H1 (cell line): ENCODE data around the gene NFIA. TPM values are rescaled to one million over a fixed set of nuclear protein-coding genes. Genes with fewer than 3 reads are reported as not detected.

ENCODE experiments used
- CTCF ChIA-PET: fragments of 300-600 bp; sonication (Branson Sonifier 250); formaldehyde crosslinking; loops from one replicate; lab custom pipeline; 2021; ENCODE audit not compliant: partially characterized antibody; lab: Charles Lee
- POLR2A ChIA-PET: fragments of 300-600 bp; sonication (Branson Sonifier 250); formaldehyde crosslinking; loops from one replicate; lab custom pipeline; 2021; ENCODE audit warnings: inconsistent platforms; ENCODE audit not compliant: partially characterized antibody; lab: Charles Lee
- DNase-seq, 2 experiments: peaks; one replicate each; pipeline versions ENCODE4 v3.0.0 to v3.0.0-alpha.2; 2010 to 2022; ENCODE audit warnings: low spot score in 2 of 2, low read depth in 1 of 2, mixed read lengths in 1 of 2
- FAIRE-seq: peaks from 2 replicates; lab custom pipeline; 2011; peaks lifted over from hg19 to GRCh38; lab: Jason Lieb, UNC
- H2AFZ ChIP-seq: 2 replicates; pipeline ENCODE4 v1.8.1; 2012; ENCODE audit warnings: low read length, inconsistent platforms
- H2AK5ac ChIP-seq: 2 replicates; pipeline ENCODE4 v1.6.1; 2013; ENCODE audit warnings: low read depth, low read length
- H2BK120ac ChIP-seq: replicated peaks from 2 replicates; pipeline ENCODE3; 2013; ENCODE audit warnings: low read depth, low read length, inconsistent platforms
- H2BK12ac ChIP-seq: 2 replicates; pipeline ENCODE4 v1.6.1; 2013; ENCODE audit warnings: low read depth, low read length
- H2BK15ac ChIP-seq: 2 replicates; pipeline ENCODE4 v1.6.1; 2013; ENCODE audit warnings: low read length
- H2BK20ac ChIP-seq: 2 replicates; pipeline ENCODE4 v1.6.1; 2013; ENCODE audit warnings: low read length
- H2BK5ac ChIP-seq: 2 replicates; pipeline ENCODE4 v1.6.1; 2013; ENCODE audit warnings: low read depth, low read length
- H3K14ac ChIP-seq: 2 replicates; pipeline ENCODE4 v1.6.1; 2013; ENCODE audit warnings: inconsistent platforms; ENCODE audit not compliant: insufficient read length
- H3K18ac ChIP-seq: 2 replicates; pipeline ENCODE4 v1.6.1; 2013; ENCODE audit warnings: low read length; ENCODE audit errors: extremely low read depth
- H3K23ac ChIP-seq: 2 replicates; pipeline ENCODE4 v1.6.1; 2013; ENCODE audit warnings: inconsistent platforms; ENCODE audit not compliant: insufficient read length
- H3K23me2 ChIP-seq: 2 replicates; pipeline ENCODE4 v1.6.1; 2013; ENCODE audit warnings: low read depth, low read length
- H3K27ac ChIP-seq: 2 replicates; pipeline ENCODE4 v1.6.1; 2011; ENCODE audit warnings: low read depth, low read length, inconsistent platforms
- H3K27me3 ChIP-seq, 4 experiments: replicated peaks in 1 of 4; 1 replicate in 1 of 4; 2 replicates in 3 of 4; pipeline versions ENCODE4 v1.6.1 to v1.8.1; 2011 to 2013; ENCODE audit warnings: low read length in 3 of 4, mild to moderate bottlenecking in 3 of 4, inconsistent platforms in 2 of 4, mixed read lengths in 2 of 4, moderate library complexity in 1 of 4; ENCODE audit not compliant: control insufficient read depth in 3 of 4, insufficient read depth in 3 of 4; ENCODE audit errors: extremely low read depth in 1 of 4
- H3K36me3 ChIP-seq, 4 experiments: 2 replicates each; pipeline versions ENCODE4 v1.6.1 to v1.8.1; 2011 to 2013; ENCODE audit warnings: mild to moderate bottlenecking in 4 of 4, low read length in 3 of 4, moderate library complexity in 2 of 4, control low read depth in 1 of 4, inconsistent platforms in 1 of 4; ENCODE audit not compliant: insufficient read depth in 4 of 4, control insufficient read depth in 2 of 4
- H3K4ac ChIP-seq: replicated peaks from 2 replicates; pipeline ENCODE3; 2013; ENCODE audit warnings: low read length, low read depth, mixed read lengths, inconsistent platforms; ENCODE audit not compliant: insufficient read length
- H3K4me1 ChIP-seq, 4 experiments: replicated peaks in 1 of 4; 1 replicate in 1 of 4; 2 replicates in 3 of 4; pipeline versions ENCODE4 v1.6.1 to v1.8.1; 2011 to 2013; ENCODE audit warnings: low read length in 3 of 4, inconsistent platforms in 2 of 4, mixed read lengths in 1 of 4; ENCODE audit not compliant: insufficient read depth in 4 of 4, control insufficient read depth in 3 of 4
- H3K4me2 ChIP-seq, 2 experiments: 2 replicates each; pipeline versions ENCODE4 v1.6.1 to v1.8.1; 2011 to 2013; ENCODE audit warnings: low read depth in 2 of 2, low read length in 2 of 2, control low read depth in 1 of 2, inconsistent platforms in 1 of 2, mild to moderate bottlenecking in 1 of 2; ENCODE audit not compliant: insufficient read depth in 1 of 2
- H3K4me3 ChIP-seq, 4 experiments: fragments of 200-600, 300-600 bp in 1 of 4; sonication (generic), shearing (Covaris generic), sonication (Bioruptor Twin) in 1 of 4; 2 replicates each; pipeline versions ENCODE4 v1.5.1 to v1.8.1; 2011 to 2016; ENCODE audit warnings: low read length in 4 of 4, low read depth in 3 of 4, control low read depth in 2 of 4, inconsistent platforms in 2 of 4, mild to moderate bottlenecking in 2 of 4, mixed read lengths in 1 of 4, moderate library complexity in 1 of 4; ENCODE audit not compliant: insufficient read depth in 2 of 4; ENCODE audit errors: extremely low read depth in 1 of 4
- H3K56ac ChIP-seq: replicated peaks from 2 replicates; pipeline ENCODE3; 2013; ENCODE audit warnings: low read depth, mild to moderate bottlenecking, mixed read lengths, low read length, inconsistent platforms; ENCODE audit not compliant: insufficient read length
- H3K79me1 ChIP-seq: 2 replicates; pipeline ENCODE4 v1.6.1; 2013; ENCODE audit warnings: low read depth, low read length, control low read depth
- H3K79me2 ChIP-seq, 2 experiments: 2 replicates each; pipeline versions ENCODE4 v1.6.1 to v1.8.1; 2012 to 2013; ENCODE audit warnings: low read length in 2 of 2, mild to moderate bottlenecking in 2 of 2, inconsistent platforms in 1 of 2; ENCODE audit not compliant: insufficient read depth in 2 of 2, control insufficient read depth in 1 of 2
- H3K9ac ChIP-seq, 4 experiments: replicated peaks in 1 of 4; 1 replicate in 1 of 4; 2 replicates in 3 of 4; pipeline versions ENCODE4 v1.6.1 to v1.8.1; 2011 to 2013; ENCODE audit warnings: low read depth in 3 of 4, low read length in 3 of 4, control low read depth in 2 of 4, mild to moderate bottlenecking in 2 of 4, moderate library complexity in 2 of 4, inconsistent platforms in 1 of 4; ENCODE audit errors: extremely low read depth in 1 of 4
- H3K9me3 ChIP-seq, 2 experiments: 2 replicates each; pipeline versions ENCODE4 v1.6.1 to v1.8.1; 2012 to 2013; ENCODE audit warnings: mild to moderate bottlenecking in 2 of 2, moderate library complexity in 2 of 2, control low read depth in 1 of 2, inconsistent platforms in 1 of 2, low read depth in 1 of 2, low read length in 1 of 2, mixed read lengths in 1 of 2; ENCODE audit not compliant: insufficient read depth in 2 of 2
- H4K20me1 ChIP-seq, 2 experiments: replicated peaks in 1 of 2; 2 replicates each; pipeline versions ENCODE3 to v1.8.1; 2011 to 2013; ENCODE audit warnings: inconsistent platforms in 2 of 2, low read length in 2 of 2, mild to moderate bottlenecking in 1 of 2; ENCODE audit not compliant: insufficient read depth in 2 of 2, control insufficient read depth in 1 of 2
- H4K5ac ChIP-seq: 2 replicates; pipeline ENCODE4 v1.6.1; 2013; ENCODE audit warnings: low read length, low read depth, mixed read lengths, inconsistent platforms; ENCODE audit not compliant: insufficient read length
- H4K8ac ChIP-seq: 2 replicates; pipeline ENCODE4 v1.8.0; 2013; ENCODE audit warnings: mild to moderate bottlenecking, moderate library complexity, low read length, inconsistent platforms; ENCODE audit not compliant: insufficient read depth; ENCODE audit errors: extremely low read depth
- H4K91ac ChIP-seq: replicated peaks from 2 replicates; pipeline ENCODE3; 2013; ENCODE audit warnings: low read length, mixed read lengths, inconsistent platforms; ENCODE audit not compliant: insufficient read length
- CTCF ChIP-seq, 3 experiments: IDR thresholded peaks; 1 replicate in 2 of 3; 2 replicates in 1 of 3; pipeline versions ENCODE4 v1.5.1 to v1.6.1; 2011; ENCODE audit warnings: low read length in 3 of 3, mild to moderate bottlenecking in 3 of 3, inconsistent platforms in 2 of 3, low read depth in 1 of 3, moderate library complexity in 1 of 3; ENCODE audit not compliant: insufficient read depth in 1 of 3; ENCODE audit errors: control extremely low read depth in 1 of 3
- JUND ChIP-seq: IDR thresholded peaks from 2 replicates; pipeline ENCODE4 v1.6.1; 2011; ENCODE audit warnings: mild to moderate bottlenecking, improper control_type of control experiment, low read length
- NRF1 ChIP-seq: IDR thresholded peaks from 2 replicates; pipeline ENCODE4 v1.6.1; 2011; ENCODE audit warnings: mild to moderate bottlenecking, low read depth, low read length, improper control_type of control experiment
- RFX5 ChIP-seq: IDR thresholded peaks from 2 replicates; pipeline ENCODE4 v1.6.1; 2011; ENCODE audit warnings: low read depth, low read length, improper control_type of control experiment, borderline replicate concordance
- USF2 ChIP-seq: IDR thresholded peaks from 2 replicates; pipeline ENCODE4 v1.6.1; 2011; ENCODE audit warnings: low read length, improper control_type of control experiment
- WGBS, 2 experiments: shearing (Covaris generic) in 1 of 2; methylation state at CpG; one replicate each; pipeline versions ENCODE4 v1.1.6 to v1.1.7; 2013 to 2015; ENCODE audit warnings: low lambda C conversion rate in 2 of 2, mixed read lengths in 2 of 2, inconsistent platforms in 1 of 2, low coverage in 1 of 2, missing lambda C conversion rate in 1 of 2; ENCODE audit not compliant: insufficient replicate concordance in 2 of 2, insufficient coverage in 1 of 2, insufficient read length in 1 of 2; ENCODE audit errors: extremely low coverage in 1 of 2, missing lambda C conversion rate in 1 of 2; 5-methylcytosine and 5-hydroxymethylcytosine counted together
- polyA plus RNA-seq, 7 experiments: library from polyadenylated mRNA; depleted of rRNA in 3 of 7; stranded (reverse) in 5 of 7; unstranded in 2 of 7; fragments of >200 nt in 5 of 7; fragments of 200-250 nt in 2 of 7; gene quantifications; 1 replicate in 5 of 7; 2 replicates in 1 of 7; 4 replicates in 1 of 7; pipeline versions ENCODE4 v1.2.1 to v1.2.3, GENCODE V29; 2011 to 2013; ENCODE audit warnings: missing spikeins in 2 of 7, mixed read lengths in 2 of 7
- total RNA-seq: library from RNA; stranded (reverse); fragmentation: NEBNext Ultra II Directional; extraction: Animal tissue kit (Norgen Biotek cat#: 25700); gene quantifications from 2 replicates; pipeline ENCODE4 v1.2.1, GENCODE V29; 2021

NFIA gene
- total and polyA plus RNA-seq, 2 of the 8 experiments (the other 6 are each of a cell fraction or from before 2014, with no cell fraction given), result 1.8 to 2.3 TPM

GRCh38 chr1:61344696-61345095 lies 262.3 kb downstream of the NFIA start:
- Histone ChIP-seq H3K18ac (no peak overlapping the region), H3K4ac (no peak overlapping the region), H3K27me3 (no peaks in the 10 kb centered on the region), H3K4me2 (no peak overlapping the region), H2BK5ac (no peak overlapping the region), H4K91ac (no peak overlapping the region), H3K23ac (no peak overlapping the region), H2BK12ac (no peak overlapping the region), H4K8ac (no peak overlapping the region)
- 88% methylated on average over 2 of the region's 2 CpGs; no CpG with 5 or more reads in 1 of the 2 experiments for WGBS, 2 experiments
- TF ChIP-seq CTCF (IDR thresholded peaks at IDR 0.05; ENCODE audit: control extremely low read depth in 1 of 3, insufficient read depth in 1 of 3, low read depth in 1 of 3, low read length in 3 of 3), result no peak
- no peak for TF ChIP-seq USF2
- no peak for TF ChIP-seq JUND
- TF ChIP-seq RFX5, result no peak
- TF ChIP-seq NRF1, result no peak
- TF ChIP-seq, all 59 proteins: peak for 0
- Histone ChIP-seq H2BK120ac (no peak overlapping the region), H3K14ac (no peak overlapping the region), H3K27ac (no peak overlapping the region), H3K79me1 (no peaks in the 10 kb centered on the region), H3K79me2 (no peaks in the 10 kb centered on the region), H2AFZ (no peak overlapping the region), H3K4me1 (0 out of 7 replicates have a peak, but pooled peaks cover 0 to 3% (median 0%) of the 10 kb centered on the region in 4 experiments), H2BK15ac (no peak overlapping the region), H4K5ac (no peak overlapping the region), H4K20me1 (no peaks in the 10 kb centered on the region), H3K23me2 (no peaks in the 10 kb centered on the region), H3K56ac (no peak overlapping the region), H2AK5ac (no peak overlapping the region), H2BK20ac (no peak overlapping the region), H3K4me3 (no peak overlapping the region), H3K9me3 (peaks cover 6 to 7% of the 10 kb centered on the region in 2 experiments; a peak in 2 of 4 replicates), H3K9ac (no peak overlapping the region), H3K36me3 (no peaks in the 10 kb centered on the region; a peak in 1 of 8 replicates)
- no peak for FAIRE-seq
- DNase-seq, result no peak
- CTCF ChIA-PET, result no interaction called here
- POLR2A ChIA-PET, result no interaction called here
